HepG2 (cell line): ENCODE results near the gene TM4SF20. TPM values are rescaled to one million over a fixed set of nuclear protein-coding genes. Genes with fewer than 3 reads are reported as not detected.

ENCODE experiments used
- ATAC-seq: fragments of 200-7000 bp; cut with Tn5 transposase; 3 replicates; pipeline ENCODE4 v1.9.1; 2020; ENCODE audit warnings: mild to moderate bottlenecking, moderate library complexity
- BruUV-seq: library from RNA; stranded (reverse); fragments of 400-500 nt; replicated peaks from 2 replicates; lab custom pipeline; 2021; lab: Mats Ljungman, UMichigan
- CTCF ChIA-PET: fragments of 300-600 bp; formaldehyde crosslinking; extraction: SDS; loops from one replicate; lab custom pipeline; 2021; ENCODE audit warnings: low total read pairs, inconsistent platforms, low intra/inter-chr PET ratio; lab: Yijun Ruan, JAX
- POLR2A ChIA-PET: fragments of 350-600 bp; sonication (Branson Sonifier 250); formaldehyde crosslinking; loops from one replicate; lab custom pipeline; 2020; ENCODE audit warnings: antibody characterized with exemption, inconsistent platforms; lab: Yijun Ruan, JAX
- DNase-seq: peaks from one replicate; pipeline ENCODE4 v3.0.0-alpha.2; 2015; ENCODE audit warnings: low spot score
- FAIRE-seq: peaks from 3 replicates; lab custom pipeline; 2011; peaks lifted over from hg19 to GRCh38; lab: Jason Lieb, UNC
- H2AFZ ChIP-seq: one replicate; pipeline ENCODE4 v1.6.1; 2011; ENCODE audit warnings: low read length, inconsistent platforms
- H3K27ac ChIP-seq: fragments of 300-600 bp; 3 replicates; pipeline ENCODE4 v1.8.0; 2011; ENCODE audit warnings: mixed run types, mild to moderate bottlenecking, mixed read lengths, low read length, inconsistent platforms; ENCODE audit not compliant: insufficient read depth; ENCODE audit errors: extremely low read length
- H3K27me3 ChIP-seq, 2 experiments: fragments of 200-600 bp in 1 of 2; 2 replicates in 1 of 2; 3 replicates in 1 of 2; pipeline versions ENCODE4 v1.6.0 to v1.8.0; 2011; ENCODE audit warnings: low read length in 2 of 2, mild to moderate bottlenecking in 2 of 2, moderate library complexity in 2 of 2, inconsistent platforms in 1 of 2; ENCODE audit not compliant: insufficient read depth in 2 of 2, control insufficient read depth in 1 of 2
- H3K36me3 ChIP-seq, 2 experiments: fragments of 200-600 bp in 1 of 2; replicated peaks in 1 of 2; 2 replicates in 1 of 2; 3 replicates in 1 of 2; pipeline versions ENCODE4 v1.5.1 to v1.8.0; 2011; ENCODE audit warnings: low read length in 2 of 2, inconsistent platforms in 1 of 2; ENCODE audit not compliant: insufficient read depth in 2 of 2, control insufficient read depth in 1 of 2
- H3K4me1 ChIP-seq: 2 replicates; pipeline ENCODE4 v1.5.1; 2012; ENCODE audit warnings: low read length, inconsistent platforms; ENCODE audit not compliant: insufficient read depth
- H3K4me2 ChIP-seq: 2 replicates; pipeline ENCODE4 v1.6.0; 2011; ENCODE audit warnings: low read depth, low read length, inconsistent platforms
- H3K4me3 ChIP-seq, 3 experiments: fragments of 200-600 bp in 1 of 3; sonication (generic), shearing (Covaris generic) in 1 of 3; replicated peaks in 1 of 3; 2 replicates each; pipeline ENCODE4 v1.5.1; 2011 to 2016; ENCODE audit warnings: low read length in 3 of 3, inconsistent platforms in 2 of 3, low read depth in 2 of 3, mild to moderate bottlenecking in 2 of 3, control low read depth in 1 of 3, mixed read lengths in 1 of 3; ENCODE audit not compliant: insufficient read depth in 1 of 3
- H3K79me2 ChIP-seq: one replicate; pipeline ENCODE4 v1.6.1; 2011; ENCODE audit warnings: low read length, inconsistent platforms; ENCODE audit not compliant: insufficient read depth
- H3K9ac ChIP-seq: 2 replicates; pipeline ENCODE4 v1.6.0; 2011; ENCODE audit warnings: mild to moderate bottlenecking, low read depth, low read length, inconsistent platforms; ENCODE audit not compliant: insufficient read depth
- H3K9me3 ChIP-seq: 2 replicates; pipeline ENCODE4 v1.5.1; 2012; ENCODE audit warnings: mild to moderate bottlenecking, low read length
- H4K20me1 ChIP-seq: 2 replicates; pipeline ENCODE4 v1.6.0; 2011; ENCODE audit warnings: inconsistent platforms, mild to moderate bottlenecking, low read length, moderate library complexity; ENCODE audit not compliant: insufficient read depth
- CBX2 ChIP-seq, 2 experiments: fragments of 200-600 bp in 1 of 2; sonication (generic); formaldehyde crosslinking in 1 of 2; IDR thresholded peaks; 2 replicates each; pipeline versions ENCODE4 v1.7.0 to v1.8.1; 2018 to 2022; ENCODE audit warnings: low read depth in 2 of 2, low read length in 1 of 2, mild to moderate bottlenecking in 1 of 2, missing genetic modification reagents in 1 of 2
- HMGA1 ChIP-seq: sonication (generic); formaldehyde crosslinking; conservative IDR thresholded peaks from 2 replicates; pipeline ENCODE4 v1.4.0; 2020; ENCODE audit warnings: missing genetic modification reagents
- KLF16 ChIP-seq, 2 experiments: sonication (generic) in 1 of 2; formaldehyde crosslinking in 1 of 2; IDR thresholded peaks; 2 replicates each; pipeline versions ENCODE4 v1.6.1 to v1.8.0; 2016 to 2023; ENCODE audit warnings: missing genetic modification reagents in 2 of 2, missing compliant biosample characterization in 1 of 2
- NBN ChIP-seq: fragments of 450-650 bp; conservative IDR thresholded peaks from 2 replicates; pipeline ENCODE4 v1.6.1; 2017
- NR2C2 ChIP-seq: sonication (generic); formaldehyde crosslinking; IDR thresholded peaks from 2 replicates; pipeline ENCODE4 v1.4.0; 2020; ENCODE audit warnings: missing genetic modification reagents, mild to moderate bottlenecking, moderate library complexity, borderline replicate concordance
- PRMT3 ChIP-seq: sonication (generic); formaldehyde crosslinking; IDR thresholded peaks from 2 replicates; pipeline ENCODE4 v1.8.1; 2022; ENCODE audit warnings: low read depth, mild to moderate bottlenecking, moderate library complexity, missing genetic modification reagents, borderline replicate concordance
- REXO4 ChIP-seq: sonication (generic); formaldehyde crosslinking; IDR thresholded peaks from 2 replicates; pipeline ENCODE4 v1.8.0; 2022; ENCODE audit warnings: missing genetic modification reagents, mild to moderate bottlenecking, borderline replicate concordance
- ZNF558 ChIP-seq: sonication (generic); formaldehyde crosslinking; IDR thresholded peaks from 2 replicates; pipeline ENCODE4 v1.9.0; 2022; ENCODE audit warnings: mild to moderate bottlenecking, missing genetic modification reagents, borderline replicate concordance
- WGBS: methylation state at CpG from one replicate; pipeline ENCODE4 v1.1.6; 2017; ENCODE audit warnings: low lambda C conversion rate; 5-methylcytosine and 5-hydroxymethylcytosine counted together
- in situ Hi-C: cut with HindIII; loops from 2 replicates; pipeline ENCODE4 v1.10.0; 2017; ENCODE audit warnings: low pct_unique_long_range_greater_than_20kb; ENCODE audit not compliant: extremely low pct_ligation_motif_present
- intact Hi-C: fragments of 100-400 bp; cut with micrococcal nuclease; formaldehyde crosslinking; loops from one replicate; pipeline ENCODE4 v1.10.0; 2022; ENCODE audit not compliant: unreplicated experiment
- polyA plus RNA-seq, 8 experiments: library from polyadenylated mRNA; depleted of rRNA in 3 of 8; stranded (reverse) in 7 of 8; unstranded in 1 of 8; fragments of >200 nt; fragmentation: Illumina TruSeq in 4 of 8; extraction: Trizol in 4 of 8; gene quantifications; 2 replicates each; pipeline versions ENCODE4 v1.2.1 to v1.2.3, GENCODE V29; 2011 to 2016; ENCODE audit warnings: low read depth in 4 of 8, missing spikeins in 1 of 8, mixed read lengths in 1 of 8; ENCODE audit not compliant: insufficient read depth in 1 of 8
- total RNA-seq, 5 experiments: library from RNA; depleted of rRNA; stranded (reverse); fragments of >200 nt; fragmentation: Illumina TruSeq; extraction: Trizol; gene quantifications; 2 replicates each; pipeline ENCODE4 v1.2.3, GENCODE V29; 2016; ENCODE audit warnings: low read depth in 1 of 5

The TM4SF20 gene
- total and polyA plus RNA-seq, 2 of the 13 experiments (the other 11 are each of a cell fraction or from before 2014, with no cell fraction given): not detected

- TF ChIP-seq CBX2 (IDR thresholded peaks at IDR 0.05; ENCODE audit: low read depth, low read length) (no peak), CBX2 (CRISPR knock-in tag; IDR thresholded peaks at IDR 0.05; ENCODE audit: low read depth) (no peak), REXO4 (no peak), NBN (no peak)
Measured at GRCh38 chr2:227349989-227350612, 29.0 kb downstream of the TM4SF20 start (continued).

DNA sequence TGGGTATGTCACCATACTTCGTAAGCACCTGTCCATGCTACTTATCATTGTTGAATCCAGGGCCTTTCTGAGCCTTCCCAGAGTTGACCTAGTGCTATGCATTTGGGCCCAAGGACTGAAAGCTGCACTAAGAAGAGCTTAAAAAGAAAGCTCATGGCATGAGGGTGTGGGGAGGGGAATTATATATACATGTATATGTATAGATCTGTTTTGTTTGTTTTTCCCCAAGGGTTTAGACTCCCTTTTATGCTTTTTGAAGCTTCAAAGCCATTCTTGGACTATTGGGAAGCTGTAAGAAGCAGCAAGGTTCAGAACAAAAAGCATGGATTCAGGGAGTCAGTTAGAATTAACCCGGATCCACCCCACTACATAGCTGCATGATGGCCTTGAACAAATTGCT, 30.8 kb downstream of the TM4SF20 start:
- Histone ChIP-seq H3K9ac (no peak overlapping the region), H3K9me3 (no peaks in the 10 kb centered on the region), H3K36me3 (peaks cover 6 to 50% of the 10 kb centered on the region in 2 experiments), H3K27ac (no peak overlapping the region), H3K4me2 (no peak overlapping the region), H3K4me1 (no peaks in the 10 kb centered on the region), H3K79me2 (no peaks in the 10 kb centered on the region), H4K20me1 (no peaks in the 10 kb centered on the region), H3K27me3 (no peaks in the 10 kb centered on the region), H3K4me3 (no peak overlapping the region), H2AFZ (no peak overlapping the region)
- ChIA-PET POLR2A (interaction anchor here (1.2 to 2.0 kb wide), 2 partner anchors 9 to 12 kb away, joined by 4 to 11 read pairs; no protein-coding TSS in a partner anchor), CTCF (no interaction called here)
- DNase-seq (no peak), FAIRE-seq (no peak), ATAC-seq (no peak)
- 98% methylated on average over 2 of the region's 2 CpGs for WGBS
- no TSS peak for BruUV-seq
- TF ChIP-seq ZNF558 (CRISPR knock-in tag): no peak
- no peak for TF ChIP-seq HMGA1 (CRISPR knock-in tag)
- TF ChIP-seq PRMT3 (CRISPR knock-in tag): no peak
- no peak for TF ChIP-seq KLF16 (CRISPR knock-in tag; IDR thresholded peaks at IDR 0.05)
- TF ChIP-seq NR2C2 (CRISPR knock-in tag): no peak
- in situ Hi-C loops: no loop called here
- intact Hi-C loops: loop anchor here (10.0 kb wide), 1 partner anchor 126 kb away; the partner anchor contains the start of gene AGFG1
